ENCODE measurements around the gene STATH. TPM values are rescaled to one million over a fixed set of nuclear protein-coding genes. Genes with fewer than 3 reads are reported as not detected.

STATH gene
- total and polyA plus RNA-seq, 9 of the 15 experiments (the other 6 are each of a cell fraction or from before 2014, with no cell fraction given), result not detected

GRCh38 chr4:70023218-70023617 is 27.5 kb downstream of the STATH start:
- DNase-seq (ENCODE audit: extremely low read depth in 1 of 4, low spot score in 3 of 4) (no peak), FAIRE-seq (no peak), ATAC-seq (no peak)
- Histone ChIP-seq H4K20me1 (replicated peaks; ENCODE audit: control insufficient read depth, insufficient read depth, low read length) (no peaks in the 10 kb centered on the region), H3K9me3 (replicated peaks; ENCODE audit: control insufficient read depth, insufficient read depth, low read depth, low read length) (no peaks in the 10 kb centered on the region), H3K36me3 (ENCODE audit: control insufficient read depth, insufficient read depth, low read length) (no peaks in the 10 kb centered on the region), H3K4me3 (no peak overlapping the region), H3K9ac (ENCODE audit: insufficient read depth in 1 of 2, low read depth in 2 of 2, low read length in 2 of 2) (no peak overlapping the region), H3K27me3 (ENCODE audit: control insufficient read depth in 2 of 2, insufficient read depth in 2 of 2, low read length in 2 of 2) (no peaks in the 10 kb centered on the region), H3K9me1 (ENCODE audit: control insufficient read depth, insufficient read depth, low read length) (no peaks in the 10 kb centered on the region), H3K79me2 (ENCODE audit: control insufficient read depth, insufficient read depth, low read length) (no peaks in the 10 kb centered on the region), H3K4me2 (ENCODE audit: insufficient read depth, low read length) (no peak overlapping the region), H3K4me1 (replicated peaks in 1 of 2; ENCODE audit: control insufficient read depth in 2 of 2, insufficient read depth in 2 of 2, low read length in 2 of 2) (no peaks in the 10 kb centered on the region), H3K27ac (ENCODE audit: extremely low read depth, low read depth, low read length) (no peak overlapping the region), H2AFZ (ENCODE audit: low read depth, low read length) (no peak overlapping the region)
- intact Hi-C loops (cut with micrococcal nuclease), result no loop called here
- in situ Hi-C loops (cut with MboI), result no loop called here
- ChIA-PET POLR2A (no interaction called here), CTCF (ENCODE audit: low intra/inter-chr PET ratio) (no interaction called here)
- WGBS (ENCODE audit: insufficient coverage, low coverage, missing lambda C conversion rate), result 0% methylated on average over 2 of the region's 2 CpGs
- BruUV-seq (replicated peaks), result no TSS peak
- no peak for TF ChIP-seq SMAD2 (IDR thresholded peaks at IDR 0.05; ENCODE audit: low read depth, low read length)
- no peak for TF ChIP-seq CHD4 (IDR thresholded peaks at IDR 0.05; ENCODE audit: insufficient read depth, insufficient replicate concordance, low read depth, low read length, poor library complexity, severe bottlenecking)
- no peak for TF ChIP-seq ZNF324 (CRISPR knock-in tag; IDR thresholded peaks at IDR 0.05)
- TF ChIP-seq TCF15 (CRISPR knock-in tag; IDR thresholded peaks at IDR 0.05), result no peak
- TF ChIP-seq SREBF1 (IDR thresholded peaks at IDR 0.05; ENCODE audit: borderline replicate concordance, low read depth, low read length), result no peak
- TF ChIP-seq MCM7 (IDR thresholded peaks at IDR 0.05), result no peak
- no peak for TF ChIP-seq RCOR1 (IDR thresholded peaks at IDR 0.05; ENCODE audit: borderline replicate concordance in 1 of 2, low read depth in 2 of 2, low read length in 2 of 2)
- TF ChIP-seq RBM17 (IDR thresholded peaks at IDR 0.05; ENCODE audit: borderline replicate concordance, low read depth, low read length), result no peak
- TF ChIP-seq E2F8 (IDR thresholded peaks at IDR 0.05; ENCODE audit: low read depth, partially characterized antibody), result no peak
- no peak for TF ChIP-seq HDGF (IDR thresholded peaks at IDR 0.05)
- TF ChIP-seq CTCFL (IDR thresholded peaks at IDR 0.05; ENCODE audit: borderline replicate concordance, insufficient read depth, low read depth, low read length, poor library complexity, severe bottlenecking), result no peak
- no peak for TF ChIP-seq ZNF589 (CRISPR knock-in tag; IDR thresholded peaks at IDR 0.05; ENCODE audit: low read depth)
- TF ChIP-seq ZHX1 (conservative IDR thresholded peaks at IDR 0.05; ENCODE audit: low read length), result no peak
- no peak for TF ChIP-seq HNRNPUL1 (IDR thresholded peaks at IDR 0.05; ENCODE audit: low read length)
- no peak for TF ChIP-seq ZNF217 (CRISPR knock-in tag; IDR thresholded peaks at IDR 0.05)
- TF ChIP-seq NCOR1 (IDR thresholded peaks at IDR 0.05), result no peak

Data from K562 (cell line).